ENCODE results near the gene MAMSTR. TPM values are rescaled to one million over a fixed set of nuclear protein-coding genes. Genes with fewer than 3 reads are reported as not detected.
"Not testable (repeated sequence)": the region's sequence is repeated elsewhere in the genome, so short reads cannot be mapped to it uniquely, and the experiment has no call there.

The MAMSTR gene
- 0.18 and 0.40 TPM in 2 replicates for total RNA-seq (2014; rRNA removed)
- percentile 39 among the genes with signal in this experiment for Bru-seq, nascent RNA
- percentile 38 among the genes with signal in this experiment for BruChase-seq, experiment 1, labeled RNA remaining after a 6-hour chase
- BruChase-seq, experiment 2, labeled RNA remaining after a 2-hour chase, result percentile 36 among the genes with signal in this experiment
- long read RNA-seq, partial matches to known transcripts, result 1 of 6 reads
- long read RNA-seq, other reads (novel, unspliced or antisense), result 5 of 6 reads

DNA sequence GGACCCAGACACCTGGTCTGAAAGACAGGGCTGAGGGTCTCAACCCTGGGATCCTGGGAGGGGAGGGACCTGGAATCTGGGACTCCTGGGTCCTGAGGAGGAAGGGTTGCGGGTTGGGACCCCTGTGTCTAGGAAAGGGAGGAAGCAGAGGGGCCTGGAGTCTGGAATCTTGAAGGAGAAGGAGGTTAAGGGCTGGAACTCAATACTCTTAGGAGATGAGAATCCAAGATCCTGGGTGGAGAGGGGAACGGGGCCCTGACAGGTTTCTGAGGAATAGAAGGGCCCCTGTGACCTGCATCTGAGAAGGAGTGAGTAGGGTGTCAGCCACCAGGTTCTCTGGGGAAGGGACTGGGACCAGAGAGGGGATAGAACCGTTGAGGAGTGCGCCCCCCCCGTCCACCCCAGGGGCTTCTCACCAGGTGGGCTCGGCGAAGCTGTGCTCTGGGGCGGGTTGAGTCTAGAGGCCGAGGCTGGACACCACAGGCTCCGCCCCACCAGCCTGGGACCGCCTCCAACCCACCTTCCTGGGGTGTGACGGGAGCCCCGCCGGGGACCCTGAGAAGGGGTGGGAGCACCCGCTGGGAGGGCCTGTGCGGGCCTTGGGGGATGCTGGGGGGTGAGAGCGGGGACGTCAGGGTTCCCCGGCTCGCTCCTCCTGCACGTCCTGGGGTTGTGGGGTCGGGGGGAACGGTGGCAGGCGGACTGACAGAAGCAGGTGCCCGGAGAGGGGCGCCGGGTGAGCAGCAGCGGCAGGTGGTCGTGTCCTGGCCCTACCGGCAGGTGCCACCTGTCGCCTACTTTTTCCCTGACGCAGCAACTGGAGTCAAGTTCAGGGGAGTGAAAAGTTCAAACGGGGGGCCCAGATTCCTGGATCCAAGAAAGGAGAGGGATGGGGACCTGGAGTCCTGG, at the start of gene MAMSTR:
TSS of gene MAMSTR (minus strand) at position 463 of the 909 bp plus-strand sequence. CDS start 694 bp downstream, outside the sequence.
- H3K4me3 ChIP-seq (ENCODE audit: low read length), result peak within 1 kb of the TSS; percentile 69
- intact Hi-C loops (cut with micrococcal nuclease), result no loop called here
- H3F3A ChIP-seq (ENCODE audit: low read length, unreplicated experiment), result no peaks in the 10 kb centered on the region
- H3K9me2 ChIP-seq (replicated peaks; ENCODE audit: low read length), result no peaks in the 10 kb centered on the region
- no peak within 1 kb of the TSS for H3K27ac ChIP-seq (ENCODE audit: low read length)
- no peaks in the 10 kb centered on the region for H3K79me2 ChIP-seq (ENCODE audit: low read length)
- no peak for DNase-seq
- no peak within 1 kb of the TSS for H3K9ac ChIP-seq (ENCODE audit: low read length)
- H2AFZ ChIP-seq (ENCODE audit: low read length), result peak within 1 kb of the TSS; percentile 85
- H3K4me2 ChIP-seq (ENCODE audit: low read length), result peak within 1 kb of the TSS; percentile 80
- no peaks in the 10 kb centered on the region for H3K4me1 ChIP-seq (ENCODE audit: insufficient read depth, low read length)
- H3K9me3 ChIP-seq (ENCODE audit: low read length), result no peaks in the 10 kb centered on the region
- ChIA-PET POLR2A (ENCODE audit: unreplicated experiment) (no interaction called here), CTCF (no interaction called here)
- no peaks in the 10 kb centered on the region for H3K36me3 ChIP-seq (ENCODE audit: low read depth, low read length)
- no TSS peak for BruUV-seq (replicated peaks)
- no peaks in the 10 kb centered on the region for H4K20me1 ChIP-seq (ENCODE audit: low read length)
- ATAC-seq, result no peak
- no peak for TF ChIP-seq CTCF (conservative IDR thresholded peaks at IDR 0.05; ENCODE audit: low read depth, low read length)
- TF ChIP-seq EZH2 (IDR thresholded peaks at IDR 0.05; ENCODE audit: low read length, unreplicated experiment), result no peak
- no peak for TF ChIP-seq EZH2phosphoT487 (IDR thresholded peaks at IDR 0.05; ENCODE audit: borderline replicate concordance, low read length)
- H3K27me3 ChIP-seq (ENCODE audit: low read length), result no peaks in the 10 kb centered on the region

DNA sequence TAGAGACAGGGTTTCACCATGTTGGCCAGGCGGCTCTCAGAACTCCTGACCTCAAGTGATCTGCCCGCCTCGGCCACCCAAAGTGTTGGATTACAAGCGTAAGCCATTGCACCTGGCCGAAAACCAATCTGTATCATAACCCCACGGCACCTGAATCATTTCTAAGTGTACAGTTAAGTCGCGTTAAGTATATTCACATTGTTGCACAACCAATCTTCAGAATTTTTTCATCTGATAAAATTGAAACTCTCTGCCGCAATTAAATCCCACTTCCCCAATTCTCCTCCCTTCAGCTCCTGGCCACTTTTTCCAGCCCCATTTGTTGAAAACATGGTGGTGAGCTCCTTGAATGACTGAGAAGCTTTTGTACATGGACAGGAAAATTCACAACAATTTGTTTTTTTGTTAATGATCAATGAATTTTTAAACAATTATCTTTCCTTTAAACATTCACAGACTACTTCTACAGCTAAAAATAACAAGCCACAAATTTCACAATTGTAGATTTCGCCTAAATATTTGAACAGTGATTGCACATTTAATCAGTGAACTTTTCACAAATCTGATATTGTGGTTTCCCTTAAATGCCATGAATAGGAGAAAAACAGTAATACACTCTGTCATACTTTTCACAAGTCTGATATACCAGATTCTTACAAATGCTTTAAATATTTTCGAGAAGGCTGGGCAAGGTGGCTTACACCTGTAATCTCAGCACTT, 49.6 kb upstream of the MAMSTR start:
- no peaks in the 10 kb centered on the region for H3K36me3 ChIP-seq (ENCODE audit: low read depth, low read length)
- no peak for TF ChIP-seq EZH2phosphoT487 (IDR thresholded peaks at IDR 0.05; ENCODE audit: borderline replicate concordance, low read length)
- no peak overlapping the region for H3K4me2 ChIP-seq (ENCODE audit: low read length)
- no peak overlapping the region for H3K9ac ChIP-seq (ENCODE audit: low read length)
- intact Hi-C loops (cut with micrococcal nuclease), result no loop called here
- H3K4me3 ChIP-seq (ENCODE audit: low read length), result no peak overlapping the region
- no peaks in the 10 kb centered on the region for H3K4me1 ChIP-seq (ENCODE audit: insufficient read depth, low read length)
- H4K20me1 ChIP-seq (ENCODE audit: low read length), result no peaks in the 10 kb centered on the region
- ChIA-PET CTCF (no interaction called here), POLR2A (ENCODE audit: unreplicated experiment) (no interaction called here)
- DNase-seq (no peak), ATAC-seq (no peak)
- H2AFZ ChIP-seq (ENCODE audit: low read length), result no peak overlapping the region
- no peaks in the 10 kb centered on the region for H3K9me2 ChIP-seq (replicated peaks; ENCODE audit: low read length)
- no TSS peak for BruUV-seq (replicated peaks)
- no peaks in the 10 kb centered on the region for H3K27me3 ChIP-seq (ENCODE audit: low read length)
- H3F3A ChIP-seq (ENCODE audit: low read length, unreplicated experiment), result no peaks in the 10 kb centered on the region
- no peaks in the 10 kb centered on the region for H3K9me3 ChIP-seq (ENCODE audit: low read length)
- no peak overlapping the region for H3K27ac ChIP-seq (ENCODE audit: low read length)
- no peaks in the 10 kb centered on the region for H3K79me2 ChIP-seq (ENCODE audit: low read length)

DNA sequence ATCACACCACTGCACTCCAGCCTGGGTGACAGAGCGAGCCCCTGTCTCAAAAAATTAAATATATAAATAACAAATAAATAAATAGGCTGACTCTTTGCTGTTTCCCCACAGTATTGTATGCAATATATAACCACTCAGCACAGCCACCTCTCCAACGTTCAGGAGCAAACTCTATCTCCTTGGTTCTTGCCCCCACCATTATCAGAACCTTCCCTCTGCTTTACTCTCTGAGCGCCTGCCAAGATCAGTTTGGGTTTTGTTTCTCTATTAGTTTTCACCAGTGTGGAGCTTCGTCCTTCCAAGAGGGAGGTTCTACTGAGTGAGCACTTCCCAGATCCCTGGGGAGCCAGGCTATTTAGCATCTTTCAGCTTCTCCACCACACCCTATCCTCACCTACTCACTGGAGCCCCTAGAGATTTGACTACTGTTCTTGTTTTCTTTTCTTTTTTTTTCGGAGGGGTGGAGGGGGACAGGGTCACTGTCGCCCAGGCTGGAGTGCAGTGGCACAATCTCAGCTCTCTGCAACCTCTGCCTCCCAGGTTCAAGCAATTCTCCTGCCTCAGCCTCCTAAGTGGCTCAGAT, 48.7 kb upstream of the MAMSTR start:
- BruUV-seq (replicated peaks); H3K27ac ChIP-seq (ENCODE audit: low read length); H3K36me3 ChIP-seq (ENCODE audit: low read depth, low read length); H3K4me2 ChIP-seq (ENCODE audit: low read length); H3F3A ChIP-seq (ENCODE audit: low read length, unreplicated experiment); H4K20me1 ChIP-seq (ENCODE audit: low read length); intact Hi-C loops (cut with micrococcal nuclease); H3K9ac ChIP-seq (ENCODE audit: low read length); DNase-seq; H3K27me3 ChIP-seq (ENCODE audit: low read length); H3K79me2 ChIP-seq (ENCODE audit: low read length); CTCF ChIA-PET; POLR2A ChIA-PET (ENCODE audit: unreplicated experiment); ATAC-seq; H3K9me3 ChIP-seq (ENCODE audit: low read length); H2AFZ ChIP-seq (ENCODE audit: low read length); H3K4me1 ChIP-seq (ENCODE audit: insufficient read depth, low read length); H3K9me2 ChIP-seq (replicated peaks; ENCODE audit: low read length); H3K4me3 ChIP-seq (ENCODE audit: low read length): not testable (repeated sequence)

- H3K79me2 ChIP-seq (ENCODE audit: low read length); H3K9ac ChIP-seq (ENCODE audit: low read length); H3K4me2 ChIP-seq (ENCODE audit: low read length); BruUV-seq (replicated peaks); DNase-seq; POLR2A ChIA-PET (ENCODE audit: unreplicated experiment); H3K9me3 ChIP-seq (ENCODE audit: low read length); H3K27me3 ChIP-seq (ENCODE audit: low read length); H3K27ac ChIP-seq (ENCODE audit: low read length); H3K4me1 ChIP-seq (ENCODE audit: insufficient read depth, low read length); ATAC-seq; H3K4me3 ChIP-seq (ENCODE audit: low read length); H3K9me2 ChIP-seq (replicated peaks; ENCODE audit: low read length); H4K20me1 ChIP-seq (ENCODE audit: low read length); intact Hi-C loops (cut with micrococcal nuclease); H2AFZ ChIP-seq (ENCODE audit: low read length); H3K36me3 ChIP-seq (ENCODE audit: low read depth, low read length); H3F3A ChIP-seq (ENCODE audit: low read length, unreplicated experiment); CTCF ChIA-PET: not testable (repeated sequence)
Observed at GRCh38 chr19:48765816-48766215, 46.3 kb upstream of the MAMSTR start.

All from PC-3 (cell line).